ENCODE measurements around the gene CALR.
"Not testable (repeated sequence)": the region's sequence is repeated elsewhere in the genome, so short reads cannot be mapped to it uniquely, and the experiment has no call there.

The CALR gene

DNA sequence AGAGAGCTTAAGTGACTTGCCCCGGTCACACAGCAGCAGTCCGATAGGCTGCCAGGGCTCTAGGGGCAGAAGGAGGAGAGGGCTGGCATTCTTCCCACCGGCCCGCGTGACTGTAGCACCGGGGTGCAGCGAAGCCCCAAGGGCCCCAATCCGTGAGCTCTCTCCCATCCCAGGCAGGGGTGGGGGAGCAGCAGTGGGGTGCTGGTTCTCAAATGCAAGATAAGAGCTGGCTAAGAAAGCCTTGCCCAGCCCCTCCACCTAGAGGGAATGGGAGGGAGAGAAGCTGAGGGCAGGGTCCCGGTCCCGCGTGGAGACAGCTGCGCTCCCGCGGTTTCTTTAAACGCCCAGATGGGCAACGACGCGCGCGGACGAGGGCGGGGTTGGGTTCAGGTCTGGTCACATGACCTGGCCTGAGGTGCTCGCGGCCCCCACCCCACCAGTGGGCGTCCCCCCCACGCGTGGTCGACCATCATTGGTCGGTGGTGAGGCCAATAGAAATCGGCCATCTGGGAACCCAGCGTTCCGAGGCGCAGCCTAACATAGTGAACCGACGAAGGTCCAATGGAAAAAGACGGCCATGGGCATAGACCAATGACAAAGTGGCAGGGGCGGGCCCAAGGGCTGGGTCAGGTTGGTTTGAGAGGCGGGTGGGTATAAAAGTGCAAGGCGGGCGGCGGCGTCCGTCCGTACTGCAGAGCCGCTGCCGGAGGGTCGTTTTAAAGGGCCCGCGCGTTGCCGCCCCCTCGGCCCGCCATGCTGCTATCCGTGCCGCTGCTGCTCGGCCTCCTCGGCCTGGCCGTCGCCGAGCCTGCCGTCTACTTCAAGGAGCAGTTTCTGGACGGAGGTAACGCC is at the start of gene CALR:
CALR (plus strand) TSS at position 683 of the 852 bp plus-strand sequence; CDS start at position 754, 71 bp downstream.
- peak; percentile 99 for DNase-seq

DNA sequence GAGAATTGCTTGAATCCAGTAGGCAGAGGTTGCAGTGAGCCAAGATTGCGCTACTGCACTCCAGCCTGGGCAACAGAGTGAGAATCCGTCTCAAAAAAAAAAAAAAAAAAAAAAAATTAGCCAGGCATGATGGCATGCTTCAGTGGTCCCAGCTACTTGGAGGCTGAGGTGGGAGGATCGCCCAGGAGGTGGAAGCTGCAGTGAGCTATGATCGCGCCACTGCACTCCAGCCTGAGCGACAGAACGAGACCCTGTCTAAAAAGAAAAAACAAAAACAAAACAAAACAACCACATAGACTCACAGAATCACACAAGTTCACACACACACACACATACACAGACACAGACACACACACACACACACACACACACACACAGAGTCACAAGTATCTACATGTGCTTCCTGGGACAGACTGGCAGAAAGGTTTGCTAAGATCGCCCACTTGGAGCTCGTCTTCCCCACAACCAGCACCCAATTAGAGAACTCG is 48.1 kb upstream of the CALR start:
- not testable (repeated sequence) for DNase-seq

GRCh38 chr19:12890787-12891552 is 47.4 kb upstream of the CALR start, which contains the start of gene GCDH:
Gene GCDH (plus strand): TSS chr19:12891160. CDS start chr19:12891305, 145 bp downstream.
- DNase-seq, result peak; percentile 94

- no peak for DNase-seq
Measured at GRCh38 chr19:12891553-12892021, 46.8 kb upstream of the CALR start.

- DNase-seq, result no peak
Measured at GRCh38 chr19:12893582-12893981, 44.8 kb upstream of the CALR start.

- no peak for DNase-seq
Measured at GRCh38 chr19:12896460-12896859, 41.9 kb upstream of the CALR start.

- DNase-seq, result no peak
Measured at GRCh38 chr19:12899891-12900518, 38.4 kb upstream of the CALR start.

GRCh38 chr19:12907166-12907565 is 31.2 kb upstream of the CALR start:
- DNase-seq, result no peak

DNA sequence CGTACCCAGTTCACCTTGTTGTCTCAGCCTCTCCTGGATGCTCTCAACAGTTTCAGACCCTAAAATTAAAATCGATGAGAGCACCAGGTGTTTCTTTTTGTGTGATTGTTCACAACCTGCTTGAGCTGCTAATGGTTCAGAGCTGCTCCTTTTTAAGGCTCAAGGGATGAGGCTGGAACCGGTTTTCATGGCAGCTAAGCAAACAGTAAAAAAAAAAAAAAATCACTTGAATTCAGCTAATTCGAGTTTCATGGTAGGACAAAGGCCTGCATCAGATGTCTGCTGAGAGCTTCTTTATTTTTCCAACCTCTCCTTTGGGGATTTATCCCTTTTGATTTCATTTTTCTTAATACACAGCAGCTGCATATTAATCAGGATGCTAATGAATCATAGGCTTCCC is 25.8 kb upstream of the CALR start:
- no peak for DNase-seq

DNA sequence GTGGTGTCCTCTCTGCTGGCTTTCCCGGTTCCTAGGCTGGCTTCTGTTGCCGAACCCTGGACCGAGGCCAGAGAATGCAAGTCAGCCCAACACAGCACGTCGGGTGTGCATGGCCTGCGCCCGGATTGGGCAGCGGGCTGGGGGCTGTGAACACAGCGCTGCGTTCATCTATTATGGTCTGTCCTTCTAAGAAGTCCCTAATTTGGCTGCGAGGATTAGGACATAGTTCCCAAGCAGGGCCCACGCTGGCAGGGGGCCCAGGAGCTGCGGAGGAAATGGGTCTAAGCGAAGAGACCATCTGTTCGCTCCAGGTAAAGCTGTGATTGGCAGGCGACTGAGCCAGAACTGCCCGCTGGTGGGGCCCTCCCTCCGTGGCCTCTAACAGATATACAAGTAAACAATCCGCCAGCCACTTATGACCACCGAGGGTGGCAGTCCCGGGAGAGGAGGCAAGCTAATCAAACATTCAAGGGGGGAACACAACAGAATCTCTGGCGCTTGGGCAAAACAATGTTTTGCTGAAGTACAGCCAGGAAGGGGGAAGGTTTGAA is 25.3 kb upstream of the CALR start:
- peak; percentile 85 for DNase-seq

GRCh38 chr19:12913851-12914690 is 24.3 kb upstream of the CALR start:
- peak; percentile 64 for DNase-seq

DNA sequence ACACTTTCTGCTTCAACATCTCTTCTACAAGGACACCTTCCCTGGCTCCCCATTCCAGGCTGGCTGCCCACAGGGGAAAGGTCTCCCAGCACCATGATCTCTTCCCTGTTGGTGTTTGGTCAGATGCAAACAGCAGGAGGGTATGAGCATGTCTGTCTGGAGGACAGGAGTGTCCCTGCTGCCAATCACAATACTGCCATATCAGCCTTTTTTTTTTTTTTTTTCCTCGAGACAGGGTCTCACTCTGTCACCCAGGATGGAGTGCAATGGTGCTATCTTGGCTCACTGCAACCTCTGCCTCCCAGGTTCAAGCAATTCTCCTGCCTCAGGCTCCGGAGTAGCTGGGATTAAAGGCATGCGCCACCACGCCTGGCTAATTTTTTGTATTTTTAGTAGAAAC is 22.5 kb upstream of the CALR start:
- not testable (repeated sequence) for DNase-seq

DNA sequence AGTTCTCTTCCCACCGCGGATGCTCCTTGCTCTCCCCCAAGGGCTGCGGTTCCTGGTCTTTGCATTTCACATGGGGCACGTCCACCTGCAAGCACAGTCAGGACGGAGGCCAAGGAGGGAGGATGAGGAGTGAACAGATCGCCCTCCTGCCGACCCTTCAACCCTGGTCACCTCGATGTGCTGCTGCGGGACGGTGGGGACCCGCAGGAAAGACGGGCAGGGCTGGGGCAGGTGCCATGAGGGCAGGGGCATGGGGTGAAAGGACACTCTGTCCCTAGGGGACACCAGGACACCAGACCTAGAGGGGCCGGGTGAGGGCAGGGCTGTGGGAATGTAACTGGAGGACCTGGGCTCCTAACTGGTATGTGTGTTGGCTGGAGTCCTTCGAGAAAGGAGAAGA is 20.2 kb upstream of the CALR start:
- no peak for DNase-seq

GRCh38 chr19:12921047-12921446 is 17.4 kb upstream of the CALR start:
- no peak for DNase-seq

- DNase-seq, result no peak
Measured at GRCh38 chr19:12922959-12923358, 15.4 kb upstream of the CALR start.

GRCh38 chr19:12924621-12925310 is 13.6 kb upstream of the CALR start:
- no peak for DNase-seq

GRCh38 chr19:12930002-12930645 is 8.3 kb upstream of the CALR start:
- no peak for DNase-seq

DNA sequence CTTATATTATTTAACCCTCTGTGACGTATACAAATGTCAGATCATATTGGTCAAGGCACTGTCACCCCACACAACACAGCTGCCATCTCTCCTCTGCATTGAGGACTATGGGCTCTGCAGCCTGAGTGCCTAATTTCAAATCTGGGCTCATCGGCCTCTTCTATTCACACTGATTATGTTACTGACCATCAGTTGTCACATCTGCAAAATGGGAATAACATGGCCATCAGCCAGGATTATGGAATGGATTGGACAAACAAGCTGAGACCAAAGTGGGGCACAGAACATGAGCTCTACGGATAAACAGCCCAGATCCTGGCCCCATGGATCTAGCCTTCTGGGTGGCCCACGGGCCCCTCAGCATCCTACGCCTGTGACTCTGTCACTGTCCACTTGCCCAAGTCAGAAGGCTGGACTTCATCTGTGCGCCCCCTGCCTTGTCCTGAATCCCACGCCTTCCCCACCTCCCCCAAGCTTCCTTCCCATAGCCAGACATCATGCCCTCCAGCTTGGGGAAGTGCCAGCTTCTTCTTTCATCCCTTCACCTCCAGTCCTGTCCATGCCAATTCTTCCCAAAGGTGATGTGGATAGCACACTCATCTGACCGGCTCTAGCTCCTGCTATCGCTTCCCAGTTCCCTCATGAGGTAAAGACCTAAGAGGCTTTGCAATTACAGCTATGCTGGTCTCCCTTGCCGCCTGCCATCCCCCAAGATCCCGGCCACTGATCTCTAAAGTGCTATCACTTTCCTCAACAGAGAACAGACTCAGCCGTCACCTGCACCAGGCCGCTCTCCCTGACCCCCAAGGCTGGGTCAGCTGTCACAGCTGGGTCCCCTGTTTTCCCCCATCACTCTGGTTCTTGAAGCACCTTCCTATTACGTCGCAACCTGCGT is 5.8 kb upstream of the CALR start:
- DNase-seq, result no peak

DNA sequence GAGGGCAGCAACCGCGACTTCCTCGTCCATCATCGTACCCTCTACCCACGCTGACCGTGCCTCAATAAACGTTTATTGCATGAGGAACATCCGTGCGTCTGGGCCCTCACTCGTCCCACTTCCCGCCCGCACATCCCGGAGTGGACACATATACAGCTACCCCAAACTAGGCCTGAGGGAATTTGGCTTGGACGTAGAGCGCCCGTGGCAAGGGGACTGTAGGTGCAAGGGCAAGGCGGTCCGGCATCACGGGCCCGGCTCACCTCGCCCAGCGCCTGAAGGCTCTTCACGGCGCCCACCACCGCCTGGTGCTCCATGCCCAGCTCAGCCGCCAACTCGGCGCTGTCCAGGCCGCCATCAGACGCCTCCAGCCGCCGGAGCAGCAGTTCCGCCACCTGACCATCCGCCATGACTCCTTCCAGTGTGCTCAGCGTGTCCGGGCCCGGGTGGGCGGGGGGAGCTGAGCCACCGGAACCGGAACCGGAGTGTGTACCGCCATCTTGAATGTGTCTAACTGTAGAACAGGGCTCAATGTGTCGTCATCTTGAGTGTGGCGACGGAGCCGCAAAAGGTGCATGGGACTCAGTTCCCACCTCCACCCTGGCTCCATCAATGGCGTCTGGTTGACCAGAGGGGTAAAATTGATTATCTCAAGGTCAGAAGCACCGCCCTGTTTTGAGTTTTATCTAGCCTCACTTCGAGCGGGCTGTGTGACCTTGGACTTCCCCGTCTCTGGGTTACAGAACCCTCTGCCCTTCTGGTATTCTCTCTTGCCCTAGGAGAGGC is 4.9 kb upstream of the CALR start, which contains the start of gene FARSA:
FARSA (minus strand) TSS at position 425 of the 786 bp plus-strand sequence; CDS start at position 410, 15 bp downstream.
- DNase-seq, result peak; percentile 96

Measured in right forelimb (tissue), 1 donor.